ENCODE results near the gene CD151.

The CD151 gene

DNA sequence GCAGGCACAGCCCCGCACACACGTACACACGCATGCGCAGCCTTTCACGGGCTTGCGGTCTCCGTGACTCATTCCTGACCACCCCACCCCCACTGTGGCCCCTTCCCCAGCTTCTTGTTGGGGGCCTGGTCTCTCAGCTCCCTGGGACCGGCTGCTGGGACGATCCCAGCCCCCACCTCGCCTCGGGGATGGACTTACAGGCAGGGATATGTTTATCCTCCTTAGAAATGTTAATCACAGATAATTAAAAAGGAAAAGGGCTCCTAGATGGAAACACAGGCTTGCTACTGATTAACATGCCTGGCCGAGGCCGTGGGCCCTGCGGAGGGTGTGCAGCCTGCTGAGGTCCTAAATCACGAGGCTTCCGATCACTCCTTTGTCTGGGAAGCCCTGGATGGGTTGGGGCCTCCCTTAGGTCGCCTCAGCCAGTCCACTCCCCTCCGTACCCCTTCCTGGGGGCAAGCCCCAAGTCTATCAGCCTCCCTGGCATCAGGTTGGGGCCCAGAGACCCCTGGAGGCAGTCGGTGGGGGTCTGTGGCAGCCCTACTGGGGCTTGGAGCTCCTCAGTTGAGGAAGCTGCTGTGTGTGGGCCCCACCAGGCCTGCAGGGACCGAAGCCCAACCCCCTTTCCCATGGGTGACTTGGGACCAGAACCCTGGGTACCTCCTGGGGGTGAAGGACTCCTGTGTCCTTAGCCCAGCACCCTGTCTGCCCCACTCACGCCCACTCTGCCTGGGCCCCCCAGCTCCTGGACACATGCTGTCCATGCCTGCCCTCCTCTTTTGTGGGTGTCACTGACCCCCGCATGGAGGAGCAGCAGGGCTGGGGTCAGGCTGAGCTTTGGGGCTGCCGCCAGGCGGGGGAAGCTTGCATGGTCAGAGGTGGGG lies 30.5 kb downstream of the CD151 start:
- TF ChIP-seq, protein P1, sequence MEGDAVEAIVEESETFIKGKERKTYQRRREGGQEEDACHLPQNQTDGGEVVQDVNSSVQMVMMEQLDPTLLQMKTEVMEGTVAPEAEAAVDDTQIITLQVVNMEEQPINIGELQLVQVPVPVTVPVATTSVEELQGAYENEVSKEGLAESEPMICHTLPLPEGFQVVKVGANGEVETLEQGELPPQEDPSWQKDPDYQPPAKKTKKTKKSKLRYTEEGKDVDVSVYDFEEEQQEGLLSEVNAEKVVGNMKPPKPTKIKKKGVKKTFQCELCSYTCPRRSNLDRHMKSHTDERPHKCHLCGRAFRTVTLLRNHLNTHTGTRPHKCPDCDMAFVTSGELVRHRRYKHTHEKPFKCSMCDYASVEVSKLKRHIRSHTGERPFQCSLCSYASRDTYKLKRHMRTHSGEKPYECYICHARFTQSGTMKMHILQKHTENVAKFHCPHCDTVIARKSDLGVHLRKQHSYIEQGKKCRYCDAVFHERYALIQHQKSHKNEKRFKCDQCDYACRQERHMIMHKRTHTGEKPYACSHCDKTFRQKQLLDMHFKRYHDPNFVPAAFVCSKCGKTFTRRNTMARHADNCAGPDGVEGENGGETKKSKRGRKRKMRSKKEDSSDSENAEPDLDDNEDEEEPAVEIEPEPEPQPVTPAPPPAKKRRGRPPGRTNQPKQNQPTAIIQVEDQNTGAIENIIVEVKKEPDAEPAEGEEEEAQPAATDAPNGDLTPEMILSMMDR (conservative IDR thresholded peaks at IDR 0.05; ENCODE audit: low read depth) = no peak
- DNase-seq (ENCODE audit: low spot score) = no peak
- peak overlapping the region; percentile 74 for H3K27ac ChIP-seq
- POLR2A ChIA-PET (ENCODE audit: low non-redundant PET) = no interaction called here
- CTCF ChIA-PET = interaction anchor here (0.9 kb wide), 1 partner anchor 15 kb away, joined by 3 read pairs; no protein-coding TSS in a partner anchor

DNA sequence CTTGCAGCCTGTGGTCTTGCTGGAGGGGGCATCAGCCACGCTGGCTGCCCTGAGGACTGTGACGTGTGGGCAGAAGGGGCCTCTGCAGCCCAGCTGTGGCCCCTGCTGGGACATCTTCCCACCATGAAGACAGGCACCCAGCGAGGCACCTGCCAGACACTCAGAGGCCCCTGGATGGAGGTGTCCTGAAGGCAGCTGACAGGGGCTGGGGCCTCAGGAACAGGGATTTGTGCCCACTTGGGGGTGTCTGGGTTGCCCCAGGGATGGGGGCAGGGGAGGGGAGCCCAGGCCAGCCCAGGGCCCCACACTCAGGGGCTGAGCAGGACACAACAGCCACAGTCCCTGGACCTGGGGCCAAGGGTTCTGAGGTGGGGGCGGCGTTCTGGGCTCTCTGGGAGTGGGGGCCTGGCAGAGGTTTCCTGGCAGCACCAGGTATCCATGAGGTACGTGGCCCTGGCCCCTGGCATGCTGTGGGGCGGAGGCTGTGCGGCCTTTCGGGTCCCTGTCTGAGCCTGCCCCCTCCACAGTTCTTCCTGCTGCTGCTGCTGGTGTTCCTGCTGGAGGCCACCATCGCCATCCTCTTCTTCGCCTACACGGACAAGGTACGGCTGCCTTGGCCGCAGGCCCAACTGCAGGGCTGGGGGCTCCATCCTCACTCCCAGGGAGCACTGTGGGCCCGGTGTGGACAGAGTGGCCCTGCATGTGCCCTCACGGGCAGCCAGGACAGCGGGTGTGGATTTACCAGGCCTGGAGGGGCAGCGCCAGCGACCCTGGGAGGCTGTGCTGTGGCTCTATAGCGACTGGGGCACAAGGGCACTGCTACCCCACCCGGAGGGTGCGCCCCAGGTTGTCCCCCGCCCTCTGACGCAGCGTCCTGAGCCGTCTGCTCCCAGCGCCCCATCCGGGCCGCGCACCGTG lies 31.4 kb downstream of the CD151 start:
- TF ChIP-seq, protein P1 (conservative IDR thresholded peaks at IDR 0.05; ENCODE audit: low read depth) = no peak
- DNase-seq (ENCODE audit: low spot score) = no peak
- POLR2A ChIA-PET (ENCODE audit: low non-redundant PET) = no interaction called here
- H3K27ac ChIP-seq = peak overlapping the region; percentile 74
- CTCF ChIA-PET = interaction anchor here (0.9 kb wide), 1 partner anchor 16 kb away, joined by 3 read pairs; no protein-coding TSS in a partner anchor

DNA sequence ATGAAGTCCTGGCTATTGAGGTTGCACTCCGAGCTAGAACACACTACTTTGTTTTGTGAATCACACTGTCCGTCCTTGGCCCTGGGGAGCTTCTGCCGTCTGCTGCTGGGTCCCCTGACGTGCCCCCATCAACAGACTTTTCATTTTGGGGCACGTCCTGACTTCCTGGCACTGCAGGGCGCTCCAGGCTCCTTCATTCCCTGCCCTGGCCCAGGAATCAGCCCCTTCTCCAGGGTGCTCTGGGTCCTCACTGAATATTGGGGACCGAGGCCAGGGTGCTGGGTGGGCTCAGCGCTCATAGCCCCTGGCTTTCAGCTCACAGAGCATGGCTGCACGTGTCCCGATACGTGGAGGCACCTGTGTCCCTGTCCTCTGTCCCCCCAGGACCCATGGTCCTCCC lies 32.1 kb downstream of the CD151 start:
- DNase-seq (ENCODE audit: low spot score) = no peak
- TF ChIP-seq, protein P1 (conservative IDR thresholded peaks at IDR 0.05; ENCODE audit: low read depth) = no peak
- H3K27ac ChIP-seq = peak overlapping the region; percentile 74
- POLR2A ChIA-PET (ENCODE audit: low non-redundant PET) = no interaction called here
- CTCF ChIA-PET = interaction anchor here (0.7 kb wide), 1 partner anchor 190 kb away, joined by 3 read pairs; no protein-coding TSS in a partner anchor

DNA sequence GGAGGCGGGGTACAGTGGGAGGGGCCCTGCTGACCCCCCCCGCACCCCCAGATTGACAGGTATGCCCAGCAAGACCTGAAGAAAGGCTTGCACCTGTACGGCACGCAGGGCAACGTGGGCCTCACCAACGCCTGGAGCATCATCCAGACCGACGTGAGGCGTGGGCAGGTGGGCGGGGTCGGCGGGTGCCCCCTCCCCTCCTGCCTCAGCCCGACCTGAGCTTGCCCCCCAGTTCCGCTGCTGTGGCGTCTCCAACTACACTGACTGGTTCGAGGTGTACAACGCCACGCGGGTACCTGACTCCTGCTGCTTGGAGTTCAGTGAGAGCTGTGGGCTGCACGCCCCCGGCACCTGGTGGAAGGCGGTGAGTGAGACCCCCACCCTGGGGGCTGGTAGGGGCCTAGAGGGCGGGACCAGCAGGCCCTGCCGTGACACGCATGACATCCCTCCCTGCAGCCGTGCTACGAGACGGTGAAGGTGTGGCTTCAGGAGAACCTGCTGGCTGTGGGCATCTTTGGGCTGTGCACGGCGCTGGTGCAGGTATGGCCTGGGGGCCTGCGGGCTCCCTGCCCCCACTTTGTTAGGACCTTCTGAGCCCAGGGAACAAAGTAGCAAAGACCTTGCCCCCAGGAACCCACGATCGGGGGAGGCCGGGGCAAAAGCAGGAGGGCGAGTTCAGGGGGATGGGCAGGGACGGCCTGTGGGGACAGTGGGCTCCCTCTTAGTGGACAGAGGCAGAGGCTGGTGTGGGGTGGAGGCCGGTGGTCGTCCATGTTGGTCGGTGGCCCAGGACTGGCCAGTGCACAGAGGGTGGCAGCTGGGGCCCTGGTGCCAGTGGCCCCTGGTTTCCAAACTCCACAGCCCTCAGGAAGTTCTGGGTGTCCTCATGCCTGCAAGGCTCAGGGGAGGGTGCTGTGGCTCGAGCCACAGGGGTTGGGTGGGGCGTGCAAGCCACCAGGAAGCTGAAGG lies 33.0 kb downstream of the CD151 start:
- POLR2A ChIA-PET (ENCODE audit: low non-redundant PET) = interaction anchor here (0.6 kb wide), 1 partner anchor 44 kb away, joined by 7 read pairs; no protein-coding TSS in a partner anchor
- CTCF ChIA-PET = interaction anchor here (0.6 to 0.7 kb wide), 2 partner anchors 186 to 189 kb away, joined by 3 read pairs; no protein-coding TSS in a partner anchor
- DNase-seq (ENCODE audit: low spot score) = no peak
- H3K27ac ChIP-seq = peak overlapping the region; percentile 74
- TF ChIP-seq, protein P1 (conservative IDR thresholded peaks at IDR 0.05; ENCODE audit: low read depth) = no peak

DNA sequence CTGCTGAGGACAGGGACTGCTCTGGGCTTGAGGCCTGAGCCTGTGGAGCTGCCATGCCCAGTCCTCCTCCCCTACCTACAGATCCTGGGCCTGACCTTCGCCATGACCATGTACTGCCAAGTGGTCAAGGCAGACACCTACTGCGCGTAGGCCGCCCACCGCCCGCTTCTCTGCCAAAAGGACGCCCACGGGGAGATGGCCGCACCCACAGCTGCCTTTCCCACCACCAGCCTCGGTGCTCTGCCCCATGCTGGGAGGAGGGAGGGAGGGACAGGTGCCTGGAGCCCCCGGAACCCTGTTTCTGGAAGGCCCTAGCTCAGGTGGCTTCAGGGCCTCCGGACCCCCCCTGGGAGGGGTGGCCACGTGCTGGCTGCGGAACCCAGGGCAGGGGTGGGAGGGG lies 33.7 kb downstream of the CD151 start:
- TF ChIP-seq, protein P1 (conservative IDR thresholded peaks at IDR 0.05; ENCODE audit: low read depth) = no peak
- DNase-seq (ENCODE audit: low spot score) = no peak
- ChIA-PET CTCF (interaction anchor here (0.6 to 1.2 kb wide), 2 partner anchors 31 to 185 kb away, joined by 3 read pairs; no protein-coding TSS in a partner anchor), POLR2A (ENCODE audit: low non-redundant PET) (interaction anchor here (0.6 kb wide), 1 partner anchor 44 kb away, joined by 7 read pairs; no protein-coding TSS in a partner anchor)
- H3K27ac ChIP-seq = peak overlapping the region; percentile 74

All from RWPE1 (cell line).